NCI-H2196 treated with DMSO at 0.1 percent for 48 hours (cell line): ENCODE measurements around the gene FKBP7.
"Not testable (repeated sequence)": the region's sequence is repeated elsewhere in the genome, so short reads cannot be mapped to it uniquely, and the experiment has no call there.

Experiments
- DNase-seq: peaks from one replicate; lab custom pipeline; 2025; ENCODE audit not compliant: unreplicated experiment; lab: John Stamatoyannopoulos, UW

The FKBP7 gene

GRCh38 chr2:178478439-178479274 is at the start of gene FKBP7:
FKBP7 (minus strand) TSS chr2:178478600; CDS start chr2:178478499, 101 bp downstream.
- DNase-seq, result peak; percentile 71

- DNase-seq, result no peak
Observed at GRCh38 chr2:178527592-178527991, 49.2 kb upstream of the FKBP7 start.

GRCh38 chr2:178526256-178526655 is 47.9 kb upstream of the FKBP7 start:
- DNase-seq, result no peak

GRCh38 chr2:178525460-178525859 is 47.1 kb upstream of the FKBP7 start:
- DNase-seq, result not testable (repeated sequence)

GRCh38 chr2:178525010-178525409 is 46.6 kb upstream of the FKBP7 start:
- DNase-seq, result not testable (repeated sequence)

GRCh38 chr2:178523596-178524134 is 45.3 kb upstream of the FKBP7 start:
- DNase-seq, result no peak

GRCh38 chr2:178522950-178523595 is 44.7 kb upstream of the FKBP7 start:
- peak; percentile 49 for DNase-seq

GRCh38 chr2:178521304-178522150 is 43.1 kb upstream of the FKBP7 start:
- no peak for DNase-seq

- DNase-seq, result no peak
Observed at GRCh38 chr2:178517496-178517895, 39.1 kb upstream of the FKBP7 start.

GRCh38 chr2:178514664-178515063 is 36.3 kb upstream of the FKBP7 start:
- DNase-seq, result no peak

GRCh38 chr2:178513876-178514275 is 35.5 kb upstream of the FKBP7 start:
- DNase-seq, result no peak

- no peak for DNase-seq
Observed at GRCh38 chr2:178512484-178512883, 34.1 kb upstream of the FKBP7 start.

- DNase-seq, result no peak
Observed at GRCh38 chr2:178510384-178510783, 32.0 kb upstream of the FKBP7 start.

GRCh38 chr2:178508646-178509045 is 30.2 kb upstream of the FKBP7 start:
- no peak for DNase-seq

GRCh38 chr2:178506949-178507348 is 28.5 kb upstream of the FKBP7 start:
- DNase-seq, result no peak

- no peak for DNase-seq
Observed at GRCh38 chr2:178506524-178506923, 28.1 kb upstream of the FKBP7 start.

GRCh38 chr2:178506101-178506500 is 27.7 kb upstream of the FKBP7 start:
- no peak for DNase-seq

GRCh38 chr2:178502751-178503150 is 24.4 kb upstream of the FKBP7 start:
- DNase-seq, result no peak

- no peak for DNase-seq
Observed at GRCh38 chr2:178499640-178500039, 21.2 kb upstream of the FKBP7 start.

GRCh38 chr2:178498137-178498536 is 19.7 kb upstream of the FKBP7 start:
- DNase-seq, result no peak

- no peak for DNase-seq
Observed at GRCh38 chr2:178496049-178496448, 17.6 kb upstream of the FKBP7 start.
